HG02870 (cell line): ENCODE data around the gene CNTLN.
"Not testable (repeated sequence)": the region's sequence is repeated elsewhere in the genome, so short reads cannot be mapped to it uniquely, and the experiment has no call there.

ENCODE experiments used
- ATAC-seq: cut with Tn5 transposase; IDR thresholded peaks from one replicate; pipeline ENCODE4 v1.9.1; 2021; ENCODE audit warnings: mild to moderate bottlenecking, moderate library complexity; ENCODE audit not compliant: unreplicated experiment

The CNTLN gene

DNA sequence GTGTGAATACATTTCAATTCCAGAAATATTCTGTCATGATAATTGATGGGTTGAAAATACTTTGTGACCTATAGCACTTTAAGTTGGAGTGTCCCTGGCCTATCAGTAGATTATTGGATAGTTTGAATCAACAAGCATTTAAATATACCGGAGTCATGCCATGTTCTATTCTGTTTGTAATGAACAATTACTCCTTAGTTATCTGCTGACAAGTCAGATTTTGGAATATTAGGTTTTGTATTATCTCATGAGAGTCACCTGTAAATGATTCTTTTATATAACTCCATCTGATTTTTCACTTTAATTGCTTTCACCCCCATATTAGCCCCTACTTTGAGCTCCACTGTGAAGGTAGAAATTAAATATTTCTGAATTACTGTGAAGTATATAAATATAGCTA lies 351.6 kb downstream of the CNTLN start:
- no peak for ATAC-seq

DNA sequence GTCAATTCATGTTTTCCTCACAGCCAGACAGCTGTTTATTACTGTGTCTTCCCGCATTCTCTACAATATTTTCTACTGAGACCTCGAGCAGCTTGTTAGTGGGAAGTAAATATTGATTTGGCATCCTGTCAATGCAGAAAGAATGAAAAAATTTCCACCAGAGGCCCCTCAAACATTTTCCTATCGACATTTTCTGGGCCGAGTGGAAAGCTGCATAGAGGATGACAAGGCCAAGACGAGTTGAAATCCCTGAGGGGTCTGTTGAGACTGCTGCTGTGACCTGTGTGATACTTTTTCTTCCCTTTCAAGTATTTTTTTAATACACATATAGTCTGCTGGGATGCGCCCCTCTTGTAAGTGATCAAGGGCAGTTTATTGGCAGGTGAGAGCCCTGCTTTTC lies 352.6 kb downstream of the CNTLN start:
- no peak for ATAC-seq

GRCh38 chr9:17488662-17489061 lies 353.8 kb downstream of the CNTLN start:
- no peak for ATAC-seq

DNA sequence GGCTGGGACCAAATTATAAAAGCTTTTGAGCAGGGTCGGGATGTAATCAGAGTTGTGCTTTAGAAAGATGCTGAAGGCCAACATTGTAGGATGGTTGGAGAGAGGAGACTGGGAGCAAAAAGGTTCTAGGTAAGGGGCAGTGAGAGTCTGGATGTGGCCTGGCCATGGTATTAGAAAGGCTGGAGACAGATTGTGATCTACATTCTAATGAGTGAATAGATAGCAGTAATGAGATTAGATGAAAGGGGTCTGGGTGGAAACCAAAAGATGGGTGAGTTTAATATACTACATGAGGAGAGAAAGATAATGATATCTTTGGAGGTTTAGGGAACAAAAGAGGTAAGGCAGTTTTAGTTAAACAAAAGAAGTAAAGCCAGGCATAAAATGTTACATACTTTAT lies 355.3 kb downstream of the CNTLN start:
- no peak for ATAC-seq

- no peak for ATAC-seq
Measured at GRCh38 chr9:17491780-17492179, 356.9 kb downstream of the CNTLN start.

DNA sequence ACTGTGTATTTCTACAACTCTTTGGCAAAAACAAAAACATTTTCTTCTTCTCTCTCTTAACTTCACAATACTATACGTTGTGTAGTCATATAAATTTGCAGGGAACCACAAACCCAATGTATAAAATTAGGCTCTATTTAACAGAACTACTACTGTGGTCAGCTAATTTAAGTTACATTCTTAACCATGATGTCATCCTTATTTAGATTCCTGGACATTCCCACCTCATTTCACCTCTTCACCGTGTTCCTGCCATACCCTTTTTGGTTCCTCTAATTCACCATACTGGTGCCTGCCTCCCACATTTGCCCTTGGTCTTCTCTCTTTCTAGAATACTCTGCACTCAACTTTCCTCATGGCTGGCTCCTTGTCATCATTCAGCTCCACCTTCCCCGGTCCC lies 368.4 kb downstream of the CNTLN start:
- no peak for ATAC-seq

DNA sequence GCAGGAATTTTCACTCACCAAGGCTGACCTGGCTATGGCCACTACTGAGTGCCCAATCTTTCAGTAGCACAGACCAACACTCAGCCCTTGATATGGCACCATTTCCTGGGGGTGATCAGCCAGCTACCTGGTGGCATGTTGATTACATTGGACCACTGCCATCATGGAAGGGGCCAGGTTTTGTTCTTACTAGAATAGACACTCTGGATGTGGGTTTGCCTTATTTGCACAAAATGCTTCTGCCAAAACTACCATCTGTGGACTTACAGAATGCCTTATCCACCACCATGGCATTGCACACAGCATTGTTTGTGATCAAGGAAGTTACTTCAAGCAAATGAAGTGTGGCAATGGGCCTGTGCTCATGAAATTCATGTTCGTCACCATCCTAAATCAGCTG lies 374.3 kb downstream of the CNTLN start:
- ATAC-seq, result no peak

- ATAC-seq, result no peak
Measured at GRCh38 chr9:17509701-17510100, 374.9 kb downstream of the CNTLN start.

- ATAC-seq, result no peak
Measured at GRCh38 chr9:17519761-17520160, 384.9 kb downstream of the CNTLN start.

- ATAC-seq, result no peak
Measured at GRCh38 chr9:17520268-17521064, 385.6 kb downstream of the CNTLN start.

- no peak for ATAC-seq
Measured at GRCh38 chr9:17521100-17521855, 386.4 kb downstream of the CNTLN start.

GRCh38 chr9:17526726-17527125 lies 391.9 kb downstream of the CNTLN start:
- ATAC-seq, result not testable (repeated sequence)

DNA sequence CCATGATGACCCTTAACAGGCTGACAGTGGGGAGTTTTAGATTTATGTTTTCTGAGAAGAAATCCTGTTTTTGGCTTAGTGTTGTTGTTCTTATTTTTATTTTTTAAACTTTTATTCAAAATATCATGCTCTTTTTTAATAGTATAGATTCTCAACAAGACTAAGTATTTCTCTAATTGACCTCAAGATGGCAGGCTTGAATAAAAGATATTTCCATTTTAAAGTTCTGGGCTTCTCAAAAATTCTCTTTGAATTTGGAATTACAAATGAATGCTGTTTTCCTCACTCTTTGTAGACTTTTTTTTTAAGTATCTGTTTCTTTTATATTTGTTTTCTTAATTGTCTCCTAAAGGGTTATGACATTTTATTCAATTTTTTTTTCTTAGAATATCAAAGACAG lies 394.0 kb downstream of the CNTLN start:
- ATAC-seq, result no peak

DNA sequence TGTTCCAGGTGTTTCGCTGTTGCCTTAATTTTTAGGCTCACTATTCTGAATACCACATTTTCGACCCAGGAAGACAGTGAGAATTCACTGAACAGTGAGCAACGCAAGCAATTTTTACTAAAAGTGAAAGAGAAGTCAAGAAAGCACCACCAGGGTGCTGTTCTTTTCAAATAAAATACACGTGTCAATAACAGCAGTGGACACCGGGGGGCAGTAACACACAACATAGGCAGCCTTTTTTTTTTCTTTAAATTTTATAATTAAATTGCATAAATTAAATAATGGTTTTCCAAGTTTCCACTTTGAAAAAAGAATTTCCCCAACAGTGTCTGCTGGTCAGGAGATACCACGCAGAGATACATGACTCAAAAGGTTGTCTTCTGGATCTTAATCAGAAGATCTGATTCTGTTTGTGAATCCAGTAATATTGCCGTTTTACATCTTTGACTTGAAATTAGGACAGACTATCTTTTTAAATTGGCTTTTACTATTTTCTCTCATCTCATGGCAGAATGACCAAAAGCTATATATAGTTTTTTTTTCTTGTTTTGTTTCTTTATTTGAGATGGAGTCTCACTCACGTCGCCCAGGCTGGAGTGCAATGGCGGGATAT lies 396.9 kb downstream of the CNTLN start:
- peak; percentile 91 for ATAC-seq

GRCh38 chr9:17532461-17532860 lies 397.6 kb downstream of the CNTLN start:
- ATAC-seq, result no peak

GRCh38 chr9:17535176-17535575 lies 400.3 kb downstream of the CNTLN start:
- no peak for ATAC-seq

GRCh38 chr9:17536027-17536426 lies 401.2 kb downstream of the CNTLN start:
- ATAC-seq, result no peak

- ATAC-seq, result no peak
Measured at GRCh38 chr9:17551023-17551422, 416.2 kb downstream of the CNTLN start.
